MCF 10A (cell line): Measurements from ENCODE around the gene CDC5L. TPM values are rescaled to one million over a fixed set of nuclear protein-coding genes. Genes with fewer than 3 reads are reported as not detected.

Experiments used
- BruUV-seq: library from RNA; stranded (reverse); fragments of 400-500 nt; replicated peaks from 2 replicates; lab custom pipeline; 2021; lab: Mats Ljungman, UMichigan
- CTCF ChIA-PET: fragments of 300-600 bp; sonication (Branson Sonifier 250); formaldehyde crosslinking; extraction: SDS; loops from one replicate; lab custom pipeline; 2021; ENCODE audit warnings: antibody characterized with exemption, inconsistent platforms; lab: Yijun Ruan, JAX
- POLR2A ChIA-PET: fragments of 300-600, 350-650 bp; sonication (Branson Sonifier 250); formaldehyde crosslinking; extraction: SDS; loops from one replicate; lab custom pipeline; 2020; ENCODE audit warnings: antibody characterized with exemption, inconsistent platforms; lab: Yijun Ruan, JAX
- DNase-seq: peaks from one replicate; pipeline ENCODE4 v3.0.0-alpha.2; 2018; ENCODE audit not compliant: unreplicated experiment
- H3K27ac Mint-ChIP-seq: one replicate; pipeline ENCODE4 v1.8.0; 2022; ENCODE audit warnings: mild to moderate bottlenecking, low read depth, mixed read lengths; ENCODE audit not compliant: unreplicated experiment
- H3K27me3 Mint-ChIP-seq: one replicate; pipeline ENCODE4 v1.8.0; 2022; ENCODE audit warnings: mixed read lengths; ENCODE audit not compliant: insufficient read depth, unreplicated experiment
- H3K36me3 Mint-ChIP-seq: one replicate; pipeline ENCODE4 v1.8.0; 2022; ENCODE audit warnings: mild to moderate bottlenecking, moderate library complexity, mixed read lengths; ENCODE audit not compliant: insufficient read depth, unreplicated experiment
- H3K4me1 Mint-ChIP-seq: one replicate; pipeline ENCODE4 v1.8.0; 2022; ENCODE audit warnings: mixed read lengths; ENCODE audit not compliant: insufficient read depth, unreplicated experiment
- H3K4me3 Mint-ChIP-seq: one replicate; pipeline ENCODE4 v1.8.0; 2022; ENCODE audit warnings: mild to moderate bottlenecking, moderate library complexity, mixed read lengths; ENCODE audit not compliant: unreplicated experiment
- H3K9me3 Mint-ChIP-seq: one replicate; pipeline ENCODE4 v1.8.0; 2022; ENCODE audit warnings: mixed read lengths; ENCODE audit not compliant: unreplicated experiment
- intact Hi-C: fragments of 100-400 bp; cut with micrococcal nuclease; formaldehyde crosslinking; loops from 2 replicates; pipeline ENCODE4 v1.14.1; 2022
- total RNA-seq: library from RNA; stranded (reverse); gene quantifications from 2 replicates; pipeline ENCODE4 v1.2.3, GENCODE V29; 2022
- TF ChIP-seq, protein P1 (sequence below): fragments of 200-600 bp; IDR thresholded peaks from one replicate; pipeline ENCODE4 v1.8.0; 2022; ENCODE audit warnings: antibody characterized with exemption, mild to moderate bottlenecking; ENCODE audit not compliant: unreplicated experiment

The CDC5L gene
- total RNA-seq, 1 experiment from 2014 or later: 23.1 TPM

DNA sequence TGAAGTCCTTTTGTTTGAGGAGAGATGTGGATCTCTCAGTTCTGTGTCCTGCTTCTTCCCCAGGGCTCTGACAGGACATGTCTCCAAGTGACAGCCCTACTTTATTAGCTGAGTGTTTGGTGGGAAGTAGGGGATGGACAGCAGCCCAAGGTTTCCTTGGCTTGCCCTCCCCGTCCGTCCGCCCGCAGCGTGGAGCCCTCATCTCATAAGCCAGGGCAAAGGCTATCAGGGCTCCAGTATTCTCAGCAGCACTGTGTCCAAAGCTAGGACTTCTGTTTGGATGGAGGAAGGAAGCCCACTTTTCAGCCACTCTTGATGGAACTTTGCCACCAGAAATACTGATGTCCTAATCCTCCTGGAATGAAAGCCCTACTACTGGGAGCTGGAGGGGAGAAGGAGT, 13.6 kb downstream of the CDC5L start:
- Mint-ChIP-seq H3K36me3 (peaks cover 69% of the 10 kb centered on the region), H3K27me3 (no peaks in the 10 kb centered on the region), H3K4me3 (no peak overlapping the region), H3K27ac (peak overlapping the region; percentile 73), H3K9me3 (no peaks in the 10 kb centered on the region), H3K4me1 (no peaks in the 10 kb centered on the region)
- no peak for DNase-seq
- intact Hi-C loops: no loop called here
- ChIA-PET POLR2A (interaction anchor here (0.9 kb wide), 1 partner anchor 14 kb away, joined by 5 read pairs; no protein-coding TSS in a partner anchor), CTCF (interaction anchor here (0.8 kb wide), 1 partner anchor 36 kb away, joined by 4 read pairs; no protein-coding TSS in a partner anchor)
- TF ChIP-seq, protein P1, sequence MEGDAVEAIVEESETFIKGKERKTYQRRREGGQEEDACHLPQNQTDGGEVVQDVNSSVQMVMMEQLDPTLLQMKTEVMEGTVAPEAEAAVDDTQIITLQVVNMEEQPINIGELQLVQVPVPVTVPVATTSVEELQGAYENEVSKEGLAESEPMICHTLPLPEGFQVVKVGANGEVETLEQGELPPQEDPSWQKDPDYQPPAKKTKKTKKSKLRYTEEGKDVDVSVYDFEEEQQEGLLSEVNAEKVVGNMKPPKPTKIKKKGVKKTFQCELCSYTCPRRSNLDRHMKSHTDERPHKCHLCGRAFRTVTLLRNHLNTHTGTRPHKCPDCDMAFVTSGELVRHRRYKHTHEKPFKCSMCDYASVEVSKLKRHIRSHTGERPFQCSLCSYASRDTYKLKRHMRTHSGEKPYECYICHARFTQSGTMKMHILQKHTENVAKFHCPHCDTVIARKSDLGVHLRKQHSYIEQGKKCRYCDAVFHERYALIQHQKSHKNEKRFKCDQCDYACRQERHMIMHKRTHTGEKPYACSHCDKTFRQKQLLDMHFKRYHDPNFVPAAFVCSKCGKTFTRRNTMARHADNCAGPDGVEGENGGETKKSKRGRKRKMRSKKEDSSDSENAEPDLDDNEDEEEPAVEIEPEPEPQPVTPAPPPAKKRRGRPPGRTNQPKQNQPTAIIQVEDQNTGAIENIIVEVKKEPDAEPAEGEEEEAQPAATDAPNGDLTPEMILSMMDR: no peak
- no TSS peak for BruUV-seq

DNA sequence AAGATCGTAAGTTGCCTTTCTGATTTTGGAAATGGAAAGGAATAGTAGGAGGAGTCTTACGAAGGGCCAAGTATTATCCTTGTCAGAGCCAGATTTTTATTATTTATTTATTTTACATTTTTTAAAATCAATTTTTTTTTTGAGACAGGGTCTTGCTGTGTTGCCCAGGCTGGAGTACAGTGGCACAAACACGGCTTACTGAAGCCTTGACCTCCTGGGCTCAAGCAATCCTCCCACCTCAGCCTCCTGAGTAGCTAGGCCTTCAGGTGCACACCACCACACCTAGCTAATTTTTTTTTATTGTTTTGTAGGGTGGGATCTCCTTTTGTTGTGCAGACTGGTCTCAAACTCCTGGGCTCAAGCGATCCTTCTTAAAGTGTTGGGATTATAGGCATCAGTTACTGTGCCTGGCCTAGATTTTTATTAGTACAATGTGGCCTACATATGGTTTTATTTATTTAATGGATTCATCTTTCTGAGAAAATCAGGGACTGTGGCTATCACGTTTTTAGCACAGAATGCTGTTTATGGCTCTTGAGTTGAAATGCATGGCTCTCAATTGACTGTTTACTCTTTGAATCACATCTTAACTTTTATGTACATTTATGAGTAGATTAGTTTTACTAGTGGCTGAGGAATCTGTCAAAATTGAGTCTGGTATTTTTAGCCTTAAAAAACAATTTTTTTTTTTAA, 16.7 kb downstream of the CDC5L start:
- TF ChIP-seq, protein P1: no peak
- CTCF ChIA-PET: no interaction called here
- peaks cover 74% of the 10 kb centered on the region for H3K36me3 Mint-ChIP-seq
- no peaks in the 10 kb centered on the region for H3K9me3 Mint-ChIP-seq
- no peak overlapping the region for H3K27ac Mint-ChIP-seq
- H3K27me3 Mint-ChIP-seq: no peaks in the 10 kb centered on the region
- no peaks in the 10 kb centered on the region for H3K4me1 Mint-ChIP-seq
- no peak overlapping the region for H3K4me3 Mint-ChIP-seq
- BruUV-seq: no TSS peak
- intact Hi-C loops: no loop called here
- POLR2A ChIA-PET: interaction anchor here (1.2 kb wide), 1 partner anchor 93 kb away, joined by 3 read pairs; no protein-coding TSS in a partner anchor
- DNase-seq: no peak

DNA sequence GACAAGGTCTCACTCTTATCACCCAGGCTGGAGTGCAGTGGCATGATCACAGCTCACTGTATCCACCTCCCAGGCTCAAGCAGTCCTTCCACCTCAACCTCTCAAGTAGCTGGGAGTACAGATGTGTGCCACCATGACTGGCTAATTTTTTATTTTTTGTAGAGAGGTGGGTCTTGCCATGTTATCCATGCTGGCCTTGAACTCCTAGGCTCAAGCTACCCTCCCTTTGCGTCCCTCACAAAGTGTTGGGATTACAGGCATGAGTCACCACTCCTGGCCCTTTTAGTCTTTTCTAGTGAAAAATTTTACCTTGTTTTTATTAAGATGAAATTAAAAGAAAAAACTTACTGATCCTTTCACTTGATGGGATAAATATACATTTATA, 17.2 kb downstream of the CDC5L start:
- H3K4me1 Mint-ChIP-seq: no peaks in the 10 kb centered on the region
- TF ChIP-seq, protein P1: no peak
- H3K27ac Mint-ChIP-seq: no peak overlapping the region
- intact Hi-C loops: no loop called here
- H3K36me3 Mint-ChIP-seq: peaks cover 76% of the 10 kb centered on the region
- no peaks in the 10 kb centered on the region for H3K9me3 Mint-ChIP-seq
- no peak overlapping the region for H3K4me3 Mint-ChIP-seq
- ChIA-PET CTCF (interaction anchor here (0.6 kb wide), 1 partner anchor 34 kb away, joined by 3 read pairs; no protein-coding TSS in a partner anchor), POLR2A (no interaction called here)
- no peak for DNase-seq
- BruUV-seq: no TSS peak
- H3K27me3 Mint-ChIP-seq: no peaks in the 10 kb centered on the region

DNA sequence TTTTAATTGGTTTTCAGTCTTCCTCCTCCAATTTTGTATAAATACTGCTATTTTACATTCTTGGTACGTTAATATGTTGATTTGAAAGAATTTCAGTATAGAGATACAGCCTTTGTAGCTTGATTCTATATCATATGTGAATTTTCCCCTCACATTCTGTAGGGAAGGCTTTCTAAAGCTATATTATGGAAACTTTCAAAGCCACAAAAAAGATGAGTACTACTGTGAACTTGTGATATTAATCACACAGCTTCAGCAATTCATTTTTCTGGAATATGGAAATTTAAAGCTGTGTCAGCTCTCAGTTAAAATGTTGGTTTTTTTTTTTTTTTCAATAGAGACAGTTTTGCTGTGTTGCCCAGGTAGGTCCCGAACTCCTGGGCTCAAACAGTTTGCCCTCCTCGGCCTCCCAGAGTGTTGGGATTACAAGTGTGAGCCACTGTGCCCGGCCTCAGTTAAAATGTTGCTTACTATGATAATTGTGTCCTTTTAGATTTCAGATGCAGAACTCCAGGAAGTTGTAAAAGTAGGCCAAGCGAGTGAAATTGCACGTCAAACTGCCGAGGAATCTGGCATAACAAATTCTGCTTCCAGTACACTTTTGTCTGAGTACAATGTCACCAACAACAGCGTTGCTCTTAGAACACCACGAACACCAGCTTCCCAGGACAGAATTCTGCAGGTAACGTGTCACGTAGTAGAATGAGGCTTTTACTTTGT, 20.6 kb downstream of the CDC5L start:
- no peak overlapping the region for H3K27ac Mint-ChIP-seq
- H3K4me1 Mint-ChIP-seq: no peaks in the 10 kb centered on the region
- intact Hi-C loops: no loop called here
- no TSS peak for BruUV-seq
- no peaks in the 10 kb centered on the region for H3K9me3 Mint-ChIP-seq
- DNase-seq: no peak
- H3K36me3 Mint-ChIP-seq: peaks cover 92% of the 10 kb centered on the region
- POLR2A ChIA-PET: interaction anchor here (1.4 kb wide), 1 partner anchor 22 kb away, joined by 3 read pairs; no protein-coding TSS in a partner anchor
- TF ChIP-seq, protein P1: no peak
- H3K27me3 Mint-ChIP-seq: no peaks in the 10 kb centered on the region
- no peak overlapping the region for H3K4me3 Mint-ChIP-seq
- CTCF ChIA-PET: interaction anchor here (0.6 to 1.0 kb wide), 3 partner anchors 8 to 32 kb away, joined by 3 read pairs; no protein-coding TSS in a partner anchor
